HG02678 (cell line): ENCODE results near the gene TUFM.
A peak's percentile ranks its signal among the peaks of the same experiment; 100 is the strongest.

ENCODE experiments used
- ATAC-seq: cut with Tn5 transposase; IDR thresholded peaks from one replicate; pipeline ENCODE4 v1.9.1; 2021; ENCODE audit warnings: mild to moderate bottlenecking, moderate library complexity; ENCODE audit not compliant: unreplicated experiment

Gene TUFM

DNA sequence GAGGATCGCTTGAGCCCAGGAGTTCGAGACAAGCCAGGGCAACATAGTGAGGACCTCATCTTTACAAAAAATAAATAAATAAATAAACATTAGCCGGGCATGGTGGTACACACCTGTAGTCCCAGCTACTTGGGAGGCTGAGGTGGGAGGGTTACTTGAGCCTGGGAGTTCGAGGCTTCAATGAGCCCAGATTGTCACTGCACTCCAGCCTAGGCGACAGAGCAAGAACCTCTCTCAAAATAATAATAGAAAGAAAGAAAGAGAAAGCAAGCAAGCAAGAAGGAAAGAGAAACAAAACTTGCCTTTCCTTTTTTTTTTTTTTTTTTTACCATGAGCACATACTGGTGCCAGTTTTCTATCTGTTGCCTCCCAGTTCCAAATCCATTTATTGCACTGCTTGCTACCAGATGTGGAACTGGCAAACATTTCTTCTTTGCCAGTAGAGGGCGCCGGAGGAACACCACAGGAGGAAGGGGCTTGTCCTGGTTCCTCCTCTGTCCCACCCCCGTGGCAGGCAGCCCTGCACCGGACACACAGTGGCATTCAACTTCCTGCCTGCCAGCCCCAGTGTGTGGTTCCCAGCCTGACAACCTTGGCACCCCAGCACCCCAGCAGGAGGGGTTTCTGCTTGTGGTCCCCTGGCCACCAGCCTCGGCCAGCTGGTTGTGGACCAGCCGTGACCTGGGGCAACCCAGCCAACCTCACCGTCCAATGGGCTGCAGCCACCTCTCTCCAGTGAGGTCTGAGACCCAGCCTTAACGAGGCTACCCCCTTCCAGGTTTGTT is 43.7 kb downstream of the TUFM start:
- ATAC-seq: peak; percentile 48
